ENCODE data around the gene LAMB2.

Gene LAMB2

GRCh38 chr3:49134471-49135265, 1.8 kb upstream of the LAMB2 start:
- Histone ChIP-seq H3K79me2 (ENCODE audit: low read length) (no peaks in the 10 kb centered on the region), H3K4me3 (ENCODE audit: low read length) (no peak overlapping the region), H3K4me2 (ENCODE audit: low read length) (no peak overlapping the region), H2AFZ (ENCODE audit: low read depth, low read length) (no peak overlapping the region), H3K36me3 (replicated peaks; ENCODE audit: low read depth, low read length) (no peaks in the 10 kb centered on the region), H4K20me1 (ENCODE audit: insufficient read depth, low read length) (no peaks in the 10 kb centered on the region), H3K4me1 (ENCODE audit: low read length) (no peaks in the 10 kb centered on the region), H3K9ac (ENCODE audit: low read length) (no peak overlapping the region), H3K27ac (ENCODE audit: low read length) (no peak overlapping the region), H3K9me3 (ENCODE audit: insufficient read depth, low read length) (no peaks in the 10 kb centered on the region), H3K27me3 (ENCODE audit: low read depth, low read length) (peaks cover 7% of the 10 kb centered on the region)
- no peak for TF ChIP-seq EZH2phosphoT487 (IDR thresholded peaks at IDR 0.05; ENCODE audit: low read depth)
- peak; percentile 25 for TF ChIP-seq CTCF (IDR thresholded peaks at IDR 0.05; ENCODE audit: low read depth, low read length)

GRCh38 chr3:49133226-49133951, 539 bp upstream of the LAMB2 start:
- H3K27me3 ChIP-seq (ENCODE audit: low read depth, low read length), result peaks cover 4% of the 10 kb centered on the region; the same call in 1 of the 2 replicates
- H4K20me1 ChIP-seq (ENCODE audit: insufficient read depth, low read length), result no peaks in the 10 kb centered on the region
- H3K36me3 ChIP-seq (replicated peaks; ENCODE audit: low read depth, low read length), result no peaks in the 10 kb centered on the region
- H3K27ac ChIP-seq (ENCODE audit: low read length), result no peak overlapping the region
- H3K9me3 ChIP-seq (ENCODE audit: insufficient read depth, low read length), result no peaks in the 10 kb centered on the region
- no peaks in the 10 kb centered on the region for H3K79me2 ChIP-seq (ENCODE audit: low read length)
- no peak overlapping the region for H3K4me3 ChIP-seq (ENCODE audit: low read length)
- H3K9ac ChIP-seq (ENCODE audit: low read length), result no peak overlapping the region
- H3K4me1 ChIP-seq (ENCODE audit: low read length), result no peaks in the 10 kb centered on the region
- no peak for TF ChIP-seq CTCF (IDR thresholded peaks at IDR 0.05; ENCODE audit: low read depth, low read length)
- no peak for TF ChIP-seq EZH2phosphoT487 (IDR thresholded peaks at IDR 0.05; ENCODE audit: low read depth)
- H3K4me2 ChIP-seq (ENCODE audit: low read length), result no peak overlapping the region
- H2AFZ ChIP-seq (ENCODE audit: low read depth, low read length), result no peak overlapping the region

- Histone ChIP-seq H2AFZ (ENCODE audit: low read depth, low read length) (no peak overlapping the region), H3K27me3 (ENCODE audit: low read depth, low read length) (no peaks in the 10 kb centered on the region), H3K27ac (ENCODE audit: low read length) (no peak overlapping the region), H3K9ac (ENCODE audit: low read length) (no peak overlapping the region), H3K4me3 (ENCODE audit: low read length) (no peak overlapping the region), H3K4me2 (ENCODE audit: low read length) (no peak overlapping the region), H3K79me2 (ENCODE audit: low read length) (no peaks in the 10 kb centered on the region), H4K20me1 (ENCODE audit: insufficient read depth, low read length) (no peaks in the 10 kb centered on the region), H3K4me1 (ENCODE audit: low read length) (no peaks in the 10 kb centered on the region), H3K9me3 (ENCODE audit: insufficient read depth, low read length) (no peaks in the 10 kb centered on the region), H3K36me3 (replicated peaks; ENCODE audit: low read depth, low read length) (no peaks in the 10 kb centered on the region)
- no peak for TF ChIP-seq CTCF (IDR thresholded peaks at IDR 0.05; ENCODE audit: low read depth, low read length)
- TF ChIP-seq EZH2phosphoT487 (IDR thresholded peaks at IDR 0.05; ENCODE audit: low read depth), result no peak
These were observed 795 bp downstream of the LAMB2 start for GRCh38 chr3:49132073-49132436.

GRCh38 chr3:49131576-49131975, 1.3 kb downstream of the LAMB2 start:
- Histone ChIP-seq H3K27ac (ENCODE audit: low read length) (no peak overlapping the region), H3K9ac (ENCODE audit: low read length) (no peak overlapping the region), H3K4me1 (ENCODE audit: low read length) (no peaks in the 10 kb centered on the region), H3K79me2 (ENCODE audit: low read length) (no peaks in the 10 kb centered on the region), H3K27me3 (ENCODE audit: low read depth, low read length) (no peaks in the 10 kb centered on the region), H2AFZ (ENCODE audit: low read depth, low read length) (no peak overlapping the region), H3K4me3 (ENCODE audit: low read length) (no peak overlapping the region), H3K9me3 (ENCODE audit: insufficient read depth, low read length) (no peaks in the 10 kb centered on the region), H3K4me2 (ENCODE audit: low read length) (no peak overlapping the region), H4K20me1 (ENCODE audit: insufficient read depth, low read length) (no peaks in the 10 kb centered on the region), H3K36me3 (replicated peaks; ENCODE audit: low read depth, low read length) (no peaks in the 10 kb centered on the region)
- no peak for TF ChIP-seq EZH2phosphoT487 (IDR thresholded peaks at IDR 0.05; ENCODE audit: low read depth)
- TF ChIP-seq CTCF (IDR thresholded peaks at IDR 0.05; ENCODE audit: low read depth, low read length), result no peak

Measured in OCI-LY3 (cell line).